HCT116 (cell line): ENCODE results near the gene CYSTM1. TPM values are rescaled to one million over a fixed set of nuclear protein-coding genes. Genes with fewer than 3 reads are reported as not detected.

Source experiments
- ATAC-seq: fragments of 200-7000 bp; cut with Tn5 transposase; 2 replicates; pipeline ENCODE4 v1.9.1; 2020; ENCODE audit warnings: mild to moderate bottlenecking, moderate library complexity
- Bru-seq: library from RNA; stranded (reverse); fragments of 400-500 nt; gene quantifications from one replicate; lab custom pipeline; 2021; lab: Mats Ljungman, UMichigan
- BruChase-seq, 2 experiments: library from RNA; stranded (reverse); fragments of 400-500 nt; gene quantifications; one replicate each; lab custom pipeline; 2021; lab: Mats Ljungman, UMichigan
- BruUV-seq: library from RNA; stranded (reverse); fragments of 400-500 nt; replicated peaks from 2 replicates; lab custom pipeline; 2021; lab: Mats Ljungman, UMichigan
- CTCF ChIA-PET: fragments of 300-600 bp; sonication (Branson Sonifier 250); formaldehyde crosslinking; loops from one replicate; lab custom pipeline; 2021; ENCODE audit warnings: antibody characterized with exemption; lab: Charles Lee
- POLR2A ChIA-PET: fragments of 300-600, 350-600 bp; sonication (Branson Sonifier 250); formaldehyde crosslinking; loops from one replicate; lab custom pipeline; 2021; ENCODE audit warnings: antibody characterized with exemption; lab: Charles Lee
- RAD21 ChIA-PET, 2 experiments: fragments of 300-600 bp; sonication (Branson Sonifier 250); formaldehyde crosslinking; loops; one replicate each; lab custom pipeline; 2023; ENCODE audit warnings: low total read pairs in 2 of 2; ENCODE audit not compliant: uncharacterized antibody in 2 of 2, unreplicated experiment in 2 of 2, low non-redundant PET in 1 of 2; lab: Charles Lee
- DNase-seq: peaks from one replicate; pipeline ENCODE4 v3.0.0-alpha.2; 2010; ENCODE audit warnings: low read depth, low spot score
- H2AFZ ChIP-seq: fragments of 200-600 bp; shearing (Covaris generic), sonication (generic); 2 replicates; pipeline ENCODE4 v1.6.1; 2017; ENCODE audit warnings: low read depth, mixed run types, mixed read lengths, antibody characterized with exemption, low read length; ENCODE audit not compliant: poor library complexity, severe bottlenecking
- H3K27ac ChIP-seq: 2 replicates; pipeline ENCODE4 v1.5.1; 2012; ENCODE audit warnings: low read depth, low read length
- H3K27me3 ChIP-seq: fragments of 200-600 bp; sonication (generic); 2 replicates; pipeline ENCODE4 v1.6.1; 2016; ENCODE audit warnings: mixed run types, low read length, mixed read lengths; ENCODE audit not compliant: insufficient read depth
- H3K36me3 ChIP-seq, 2 experiments: fragments of 200-500 bp in 1 of 2; fragments of 200-600 bp in 1 of 2; sonication (Bioruptor generic) in 1 of 2; sonication (generic) in 1 of 2; 2 replicates each; pipeline versions ENCODE4 v1.5.1 to v1.6.1; 2014 to 2016; ENCODE audit warnings: low read length in 2 of 2, inconsistent platforms in 1 of 2, mixed read lengths in 1 of 2, mixed run types in 1 of 2; ENCODE audit not compliant: insufficient read depth in 2 of 2, control insufficient read depth in 1 of 2
- H3K4me1 ChIP-seq, 2 experiments: fragments of 200-600 bp in 1 of 2; sonication (generic) in 1 of 2; 2 replicates each; pipeline versions ENCODE4 v1.5.1 to v1.6.1; 2012 to 2017; ENCODE audit warnings: low read length in 2 of 2, inconsistent platforms in 1 of 2, mild to moderate bottlenecking in 1 of 2, mixed read lengths in 1 of 2, mixed run types in 1 of 2, moderate library complexity in 1 of 2; ENCODE audit not compliant: insufficient read depth in 2 of 2, control insufficient read depth in 1 of 2
- H3K4me2 ChIP-seq: fragments of 200-600 bp; sonication (generic); 2 replicates; pipeline ENCODE4 v1.6.1; 2017; ENCODE audit warnings: mixed run types, low read length, mixed read lengths
- H3K4me3 ChIP-seq, 2 experiments: fragments of 200-600 bp in 1 of 2; sonication (generic) in 1 of 2; replicated peaks in 1 of 2; 2 replicates each; pipeline ENCODE4 v1.5.1; 2011 to 2016; ENCODE audit warnings: low read length in 2 of 2, control low read depth in 1 of 2, low read depth in 1 of 2, mild to moderate bottlenecking in 1 of 2, mixed read lengths in 1 of 2, mixed run types in 1 of 2
- H3K79me2 ChIP-seq: fragments of 200-600 bp; sonication (generic); 2 replicates; pipeline ENCODE4 v1.6.1; 2017; ENCODE audit warnings: mild to moderate bottlenecking, mixed run types, low read length, moderate library complexity, mixed read lengths; ENCODE audit not compliant: insufficient read depth
- H3K9ac ChIP-seq: fragments of 200-600 bp; sonication (generic); 2 replicates; pipeline ENCODE4 v1.6.1; 2016; ENCODE audit warnings: low read length, mixed read lengths
- H3K9me2 ChIP-seq: fragments of 200-600 bp; sonication (generic), shearing (Covaris generic); 2 replicates; pipeline ENCODE4 v1.6.1; 2017; ENCODE audit warnings: mixed run types, mild to moderate bottlenecking, moderate library complexity; ENCODE audit not compliant: insufficient read depth
- H3K9me3 ChIP-seq, 2 experiments: fragments of 200-500 bp in 1 of 2; fragments of 200-600 bp in 1 of 2; sonication (Bioruptor generic) in 1 of 2; sonication (generic) in 1 of 2; 2 replicates each; pipeline ENCODE4 v1.6.1; 2014 to 2017; ENCODE audit warnings: low read length in 2 of 2, mixed read lengths in 2 of 2, inconsistent platforms in 1 of 2, low read depth in 1 of 2, mild to moderate bottlenecking in 1 of 2, mixed run types in 1 of 2, moderate library complexity in 1 of 2; ENCODE audit not compliant: control insufficient read depth in 1 of 2, insufficient read depth in 1 of 2
- H4K20me1 ChIP-seq: fragments of 200-600 bp; sonication (generic), shearing (Covaris generic); 2 replicates; pipeline ENCODE4 v1.6.1; 2017; ENCODE audit warnings: mixed run types, mild to moderate bottlenecking, moderate library complexity; ENCODE audit not compliant: insufficient read depth
- CBX3 ChIP-seq: IDR thresholded peaks from 2 replicates; pipeline ENCODE4 v1.6.1; 2012; ENCODE audit warnings: low read depth
- CTCF ChIP-seq, 3 experiments: fragments of 200-600 bp in 1 of 3; sonication (generic) in 1 of 3; IDR thresholded peaks in 2 of 3; conservative IDR thresholded peaks in 1 of 3; 2 replicates each; pipeline ENCODE4 v1.5.1; 2012 to 2017; ENCODE audit warnings: low read depth in 2 of 3, low read length in 2 of 3, antibody characterized with exemption in 1 of 3, borderline replicate concordance in 1 of 3, control low read depth in 1 of 3, mild to moderate bottlenecking in 1 of 3, mixed read lengths in 1 of 3, mixed run types in 1 of 3, moderate library complexity in 1 of 3; ENCODE audit not compliant: insufficient read depth in 1 of 3
- EGR1 ChIP-seq: IDR thresholded peaks from 2 replicates; pipeline ENCODE4 v1.6.1; 2012; ENCODE audit warnings: low read depth
- ELF1 ChIP-seq: IDR thresholded peaks from 2 replicates; pipeline ENCODE4 v1.6.1; 2012; ENCODE audit warnings: low read depth, borderline replicate concordance
- EZH2 ChIP-seq: fragments of 200-600 bp; sonication (generic); IDR thresholded peaks from 2 replicates; pipeline ENCODE4 v1.6.1; 2017; ENCODE audit warnings: antibody characterized with exemption, mixed run types
- EZH2phosphoT487 ChIP-seq: fragments of 200-600 bp; IDR thresholded peaks from 2 replicates; pipeline ENCODE4 v1.6.1; 2018; ENCODE audit warnings: antibody characterized with exemption, borderline replicate concordance
- FOSL1 ChIP-seq: IDR thresholded peaks from 2 replicates; pipeline ENCODE4 v1.6.1; 2012; ENCODE audit warnings: low read depth
- JUND ChIP-seq: IDR thresholded peaks from 2 replicates; pipeline ENCODE4 v1.6.1; 2012
- POLR2A ChIP-seq: IDR thresholded peaks from 2 replicates; pipeline ENCODE4 v1.7.0; 2011; ENCODE audit warnings: borderline replicate concordance; ENCODE audit not compliant: insufficient read depth, insufficient read length; ENCODE audit errors: extremely low read depth
- SRF ChIP-seq: IDR thresholded peaks from 2 replicates; pipeline ENCODE4 v1.6.1; 2012; ENCODE audit warnings: low read depth
- ZBTB33 ChIP-seq: IDR thresholded peaks from 2 replicates; pipeline ENCODE4 v1.6.1; 2011; ENCODE audit warnings: mild to moderate bottlenecking, low read length, moderate library complexity; ENCODE audit not compliant: insufficient replicate concordance; ENCODE audit errors: extremely low read depth
- ZFX ChIP-seq: fragments of 450-650 bp; IDR thresholded peaks from 2 replicates; pipeline ENCODE4 v1.6.1; 2017
- ZNF274 ChIP-seq: fragments of 200-500 bp; sonication (Bioruptor generic); IDR thresholded peaks from 2 replicates; pipeline ENCODE4 v1.6.1; 2014; ENCODE audit warnings: mild to moderate bottlenecking, low read depth, low read length, inconsistent platforms
- intact Hi-C: fragments of 100-400 bp; cut with micrococcal nuclease; formaldehyde crosslinking; loops from 2 replicates; pipeline ENCODE4 v1.10.0; 2022
- long read RNA-seq: library from polyadenylated mRNA; unstranded; transcript quantifications from one replicate; pipeline ENCODE4 v2.0.0, GENCODE V29; 2021; ENCODE audit not compliant: unreplicated experiment
- polyA plus RNA-seq: library from polyadenylated mRNA; unstranded; fragments of >200 nt; gene quantifications from 2 replicates; pipeline ENCODE4 v1.2.1, GENCODE V29; 2012; ENCODE audit warnings: missing spikeins
- total RNA-seq: library from RNA; stranded (reverse); gene quantifications from one replicate; pipeline ENCODE4 v1.2.1, GENCODE V29; 2021; ENCODE audit not compliant: unreplicated experiment
- TF ChIP-seq, protein P1 (sequence below): IDR thresholded peaks from 2 replicates; pipeline ENCODE4 v1.6.1; 2012
- TF ChIP-seq, protein P2 (sequence below): IDR thresholded peaks from 2 replicates; pipeline ENCODE4 v1.6.1; 2012
- TF ChIP-seq, protein P3 (sequence below): IDR thresholded peaks from 2 replicates; pipeline ENCODE4 v1.6.1; 2012; ENCODE audit warnings: low read depth

The CYSTM1 gene
- total RNA-seq (56.0 TPM), Bru-seq, nascent RNA (percentile 83 among the genes with signal in this experiment), BruChase-seq, experiment 1, labeled RNA remaining after a 6-hour chase (percentile 67 among the genes with signal in this experiment), BruChase-seq, experiment 2, labeled RNA remaining after a 2-hour chase (percentile 63 among the genes with signal in this experiment)
- 92.6 and 95.7 TPM in 2 replicates for polyA plus RNA-seq
- long read RNA-seq, transcript CYSTM1-201 (3 exons, 1,336 nt), result major isoform, 49 of 79 reads
- long read RNA-seq, partial matches to known transcripts, result 3 of 79 reads
- long read RNA-seq, other reads (novel, unspliced or antisense), result 27 of 79 reads

DNA sequence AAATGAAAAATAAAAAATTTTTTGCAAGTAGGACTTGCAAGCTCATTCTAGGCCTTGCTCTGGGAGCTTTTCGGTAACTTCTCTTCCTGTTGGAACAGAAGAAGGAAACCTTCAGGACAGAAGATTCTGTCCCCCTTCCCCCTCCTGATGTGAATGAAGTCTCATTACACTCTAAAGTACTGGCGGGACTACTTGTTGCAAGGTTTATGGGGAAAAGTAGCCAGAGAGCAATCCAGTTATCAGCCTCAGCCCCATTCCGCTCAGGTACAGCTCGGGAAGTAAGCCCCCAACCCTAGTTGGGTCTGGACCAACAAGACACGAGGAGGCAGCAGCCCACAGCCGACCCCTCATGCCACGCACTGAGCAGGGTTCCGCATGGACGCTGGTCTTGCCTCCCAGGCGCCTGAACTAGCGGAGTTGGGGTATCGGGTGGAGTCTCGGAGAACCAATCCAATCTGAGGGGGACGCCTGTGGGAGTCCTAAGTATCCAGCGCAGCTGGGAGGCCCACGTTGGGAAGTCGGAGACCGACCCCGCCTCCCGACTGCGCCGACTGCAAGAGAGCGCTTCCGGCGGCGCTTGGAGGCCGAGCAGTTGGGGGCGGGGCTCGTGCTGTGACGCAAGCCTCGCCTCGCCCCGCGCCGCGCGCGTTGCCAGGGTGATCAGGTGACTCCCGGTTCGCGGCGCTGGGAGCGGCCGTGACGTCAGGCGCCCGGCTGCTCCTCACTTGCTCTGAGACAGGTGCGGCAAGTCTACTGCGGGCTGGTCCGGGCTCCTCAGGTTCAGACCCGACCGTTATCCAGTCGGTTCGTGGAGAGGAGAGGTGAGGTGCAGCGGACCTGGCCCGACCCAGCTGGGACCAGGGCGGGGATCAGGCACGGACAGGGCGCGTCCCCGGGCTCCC is at the start of gene CYSTM1:
CYSTM1 (plus strand) TSS at position 724 of the 902 bp plus-strand sequence. CDS start 19,278 bp downstream, outside the sequence.
- H3K27ac ChIP-seq, result peak within 1 kb of the TSS; percentile 93
- ATAC-seq (peak; percentile 91), DNase-seq (peak; percentile 94)
- H3K4me3 ChIP-seq, result peak within 1 kb of the TSS; percentile 88 to 95
- H3K4me2 ChIP-seq, result peak within 1 kb of the TSS; percentile 95
- H3K79me2 ChIP-seq, result peaks cover 28% of the 10 kb centered on the region
- intact Hi-C loops, result loop anchor here (2.0 to 5.0 kb wide), 2 partner anchors 184 to 1443 kb away; partner anchors contain the start of gene DIAPH1
- H3K9me2 ChIP-seq, result no peaks in the 10 kb centered on the region
- BruUV-seq, result TSS peak; percentile 97
- no peaks in the 10 kb centered on the region for H3K36me3 ChIP-seq
- no peaks in the 10 kb centered on the region for H3K9me3 ChIP-seq
- H3K4me1 ChIP-seq, result peaks cover 15 to 29% of the 10 kb centered on the region in 2 experiments
- ChIA-PET RAD21 (no interaction called here), CTCF (no interaction called here), POLR2A (interaction anchor here (0.6 to 2.0 kb wide), 3 partner anchors 9 to 172 kb away, joined by 3 to 9 read pairs (median 7); partner anchors contain the start of gene HBEGF)
- H3K27me3 ChIP-seq, result no peaks in the 10 kb centered on the region
- H3K9ac ChIP-seq, result peak within 1 kb of the TSS; percentile 94
- no peak within 1 kb of the TSS for H2AFZ ChIP-seq
- no peaks in the 10 kb centered on the region for H4K20me1 ChIP-seq
- TF ChIP-seq, protein P1, sequence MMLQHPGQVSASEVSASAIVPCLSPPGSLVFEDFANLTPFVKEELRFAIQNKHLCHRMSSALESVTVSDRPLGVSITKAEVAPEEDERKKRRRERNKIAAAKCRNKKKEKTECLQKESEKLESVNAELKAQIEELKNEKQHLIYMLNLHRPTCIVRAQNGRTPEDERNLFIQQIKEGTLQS, result no peak
- no peak for TF ChIP-seq ZFX
- no peak for TF ChIP-seq CBX3
- peak; percentile 26; the same call in 1 of the 2 replicates for TF ChIP-seq EGR1
- no peak; the same call in 1 of the 2 replicates for TF ChIP-seq ELF1
- TF ChIP-seq ZBTB33, result no peak
- TF ChIP-seq JUND, result peak; percentile 31; the same call in 1 of the 2 replicates
- no peak for TF ChIP-seq SRF
- no peak for TF ChIP-seq EZH2phosphoT487
- TF ChIP-seq, protein P2, sequence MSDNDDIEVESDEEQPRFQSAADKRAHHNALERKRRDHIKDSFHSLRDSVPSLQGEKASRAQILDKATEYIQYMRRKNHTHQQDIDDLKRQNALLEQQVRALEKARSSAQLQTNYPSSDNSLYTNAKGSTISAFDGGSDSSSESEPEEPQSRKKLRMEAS, result peak; percentile 78
- TF ChIP-seq ZNF274, result no peak
- peak; percentile 87 for TF ChIP-seq POLR2A
- TF ChIP-seq CTCF (IDR thresholded peaks at IDR 0.05 in 2 of 3, conservative IDR thresholded peaks at IDR 0.05 in 1 of 3; ENCODE audit: borderline replicate concordance in 1 of 3, insufficient read depth in 1 of 3, low read depth in 2 of 3, low read length in 2 of 3), result no peak
- TF ChIP-seq, protein P3, sequence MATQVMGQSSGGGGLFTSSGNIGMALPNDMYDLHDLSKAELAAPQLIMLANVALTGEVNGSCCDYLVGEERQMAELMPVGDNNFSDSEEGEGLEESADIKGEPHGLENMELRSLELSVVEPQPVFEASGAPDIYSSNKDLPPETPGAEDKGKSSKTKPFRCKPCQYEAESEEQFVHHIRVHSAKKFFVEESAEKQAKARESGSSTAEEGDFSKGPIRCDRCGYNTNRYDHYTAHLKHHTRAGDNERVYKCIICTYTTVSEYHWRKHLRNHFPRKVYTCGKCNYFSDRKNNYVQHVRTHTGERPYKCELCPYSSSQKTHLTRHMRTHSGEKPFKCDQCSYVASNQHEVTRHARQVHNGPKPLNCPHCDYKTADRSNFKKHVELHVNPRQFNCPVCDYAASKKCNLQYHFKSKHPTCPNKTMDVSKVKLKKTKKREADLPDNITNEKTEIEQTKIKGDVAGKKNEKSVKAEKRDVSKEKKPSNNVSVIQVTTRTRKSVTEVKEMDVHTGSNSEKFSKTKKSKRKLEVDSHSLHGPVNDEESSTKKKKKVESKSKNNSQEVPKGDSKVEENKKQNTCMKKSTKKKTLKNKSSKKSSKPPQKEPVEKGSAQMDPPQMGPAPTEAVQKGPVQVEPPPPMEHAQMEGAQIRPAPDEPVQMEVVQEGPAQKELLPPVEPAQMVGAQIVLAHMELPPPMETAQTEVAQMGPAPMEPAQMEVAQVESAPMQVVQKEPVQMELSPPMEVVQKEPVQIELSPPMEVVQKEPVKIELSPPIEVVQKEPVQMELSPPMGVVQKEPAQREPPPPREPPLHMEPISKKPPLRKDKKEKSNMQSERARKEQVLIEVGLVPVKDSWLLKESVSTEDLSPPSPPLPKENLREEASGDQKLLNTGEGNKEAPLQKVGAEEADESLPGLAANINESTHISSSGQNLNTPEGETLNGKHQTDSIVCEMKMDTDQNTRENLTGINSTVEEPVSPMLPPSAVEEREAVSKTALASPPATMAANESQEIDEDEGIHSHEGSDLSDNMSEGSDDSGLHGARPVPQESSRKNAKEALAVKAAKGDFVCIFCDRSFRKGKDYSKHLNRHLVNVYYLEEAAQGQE, result no peak
- TF ChIP-seq FOSL1, result no peak
- TF ChIP-seq EZH2, result no peak
